Measurements from ENCODE around the gene ARIH2. TPM values are rescaled to one million over a fixed set of nuclear protein-coding genes. Genes with fewer than 3 reads are reported as not detected.
A peak's percentile ranks its signal among the peaks of the same experiment; 100 is the strongest.
"Not testable (repeated sequence)": the region's sequence is repeated elsewhere in the genome, so short reads cannot be mapped to it uniquely, and the experiment has no call there.

ARIH2 gene
- total RNA-seq, 2 experiments from 2014 or later: 91.0 to 95.0 TPM

GRCh38 chr3:48999085-48999858 lies 80.6 kb downstream of the ARIH2 start:
- Mint-ChIP-seq H3K27ac (peak overlapping the region; percentile 72), H3K36me3 (ENCODE audit: low read depth) (peaks cover 6% of the 10 kb centered on the region), H3K9me3 (no peaks in the 10 kb centered on the region), H3K4me3 (no peak overlapping the region), H3K27me3 (no peaks in the 10 kb centered on the region), H3K4me1 (peaks cover 18% of the 10 kb centered on the region)
- CTCF ChIA-PET: interaction anchor here (0.6 kb wide), 1 partner anchor 964 kb away, joined by 3 read pairs; no protein-coding TSS in a partner anchor
- POLR2A ChIA-PET: no interaction called here
- DNase-seq: no peak

GRCh38 chr3:49001155-49001554 lies 82.5 kb downstream of the ARIH2 start:
- no peak overlapping the region for H3K4me3 Mint-ChIP-seq

GRCh38 chr3:49004352-49005302 lies 86.0 kb downstream of the ARIH2 start:
- ChIA-PET POLR2A (no interaction called here), CTCF (interaction anchor here (0.6 to 4.6 kb wide), 5 partner anchors 13 to 19 kb away, joined by 3 to 33 read pairs (median 9); partner anchors contain the start of gene NDUFAF3)
- H3K9me3 Mint-ChIP-seq: no peaks in the 10 kb centered on the region
- peaks cover 38% of the 10 kb centered on the region for H3K4me1 Mint-ChIP-seq
- peaks cover 2% of the 10 kb centered on the region for H3K36me3 Mint-ChIP-seq (ENCODE audit: low read depth)
- H3K27me3 Mint-ChIP-seq: no peaks in the 10 kb centered on the region
- no peak overlapping the region for H3K4me3 Mint-ChIP-seq
- DNase-seq: no peak
- peak overlapping the region; percentile 13 for H3K27ac Mint-ChIP-seq

More at GRCh38 chr3:49001155-49001554, 82.5 kb downstream of the ARIH2 start:
- POLR2A ChIA-PET: no interaction called here
- Mint-ChIP-seq H3K27me3 (no peaks in the 10 kb centered on the region), H3K27ac (no peak overlapping the region), H3K9me3 (no peaks in the 10 kb centered on the region), H3K4me1 (peaks cover 10% of the 10 kb centered on the region), H3K36me3 (ENCODE audit: low read depth) (no peaks in the 10 kb centered on the region)
- CTCF ChIA-PET: interaction anchor here (0.6 to 1.6 kb wide), 4 partner anchors 21 to 131 kb away, joined by 3 to 4 read pairs (median 4); partner anchors contain the start of genes ARIH2 and NDUFAF3
- DNase-seq: no peak

- ChIA-PET POLR2A (no interaction called here), CTCF (interaction anchor here (2.2 to 4.6 kb wide), 3 partner anchors 14 to 18 kb away, joined by 9 to 33 read pairs (median 14); partner anchors contain the start of gene NDUFAF3)
- H3K4me3 Mint-ChIP-seq: no peak overlapping the region
- no peak for DNase-seq
- no peak overlapping the region for H3K27ac Mint-ChIP-seq
- peaks cover 2% of the 10 kb centered on the region for H3K36me3 Mint-ChIP-seq (ENCODE audit: low read depth)
- no peaks in the 10 kb centered on the region for H3K27me3 Mint-ChIP-seq
- peaks cover 38% of the 10 kb centered on the region for H3K4me1 Mint-ChIP-seq
- no peaks in the 10 kb centered on the region for H3K9me3 Mint-ChIP-seq
These were observed 86.7 kb downstream of the ARIH2 start for GRCh38 chr3:49005303-49005680.

- ChIA-PET CTCF (interaction anchor here (1.6 to 4.6 kb wide), 5 partner anchors 9 to 19 kb away, joined by 5 to 100 read pairs (median 14); partner anchors contain the start of genes DALRD3 and NDUFAF3), POLR2A (no interaction called here)
- DNase-seq: no peak
- H3K27me3 Mint-ChIP-seq: no peaks in the 10 kb centered on the region
- peak overlapping the region; percentile 100 for H3K27ac Mint-ChIP-seq
- peaks cover 2% of the 10 kb centered on the region for H3K36me3 Mint-ChIP-seq (ENCODE audit: low read depth)
- peak overlapping the region; percentile 99 for H3K4me3 Mint-ChIP-seq
- peaks cover 38% of the 10 kb centered on the region for H3K4me1 Mint-ChIP-seq
- H3K9me3 Mint-ChIP-seq: no peaks in the 10 kb centered on the region
These were observed 87.4 kb downstream of the ARIH2 start for GRCh38 chr3:49005998-49006397.

DNA sequence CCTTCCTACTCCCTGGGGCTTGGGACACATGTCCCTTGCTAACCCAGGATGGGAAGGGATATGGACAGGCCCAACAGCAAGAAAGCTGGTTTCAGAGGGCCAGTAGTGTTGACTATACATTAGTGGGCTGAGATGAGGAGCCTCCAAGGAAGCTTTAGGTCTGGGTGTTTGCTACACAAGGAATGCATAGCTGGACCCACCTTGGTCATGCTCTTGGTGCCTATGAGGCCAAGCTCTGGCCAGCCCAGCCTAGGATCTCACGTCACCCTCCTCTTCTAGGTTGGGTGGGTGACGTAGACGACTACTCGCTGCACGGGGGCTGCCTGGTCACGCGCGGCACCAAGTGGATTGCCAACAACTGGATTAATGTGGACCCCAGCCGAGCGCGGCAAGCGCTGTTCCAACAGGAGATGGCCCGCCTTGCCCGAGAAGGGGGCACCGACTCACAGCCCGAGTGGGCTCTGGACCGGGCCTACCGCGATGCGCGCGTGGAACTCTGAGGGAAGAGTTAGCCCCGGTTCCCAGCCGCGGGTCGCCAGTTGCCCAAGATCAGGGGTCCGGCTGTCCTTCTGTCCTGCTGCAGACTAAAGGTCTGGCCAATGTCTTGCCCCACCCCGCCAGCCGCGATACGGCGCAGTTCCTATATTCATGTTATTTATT lies 87.9 kb downstream of the ARIH2 start:
- DNase-seq: no peak
- H3K9me3 Mint-ChIP-seq: no peaks in the 10 kb centered on the region
- peaks cover 2% of the 10 kb centered on the region for H3K36me3 Mint-ChIP-seq (ENCODE audit: low read depth)
- peaks cover 38% of the 10 kb centered on the region for H3K4me1 Mint-ChIP-seq
- CTCF ChIA-PET: interaction anchor here (0.6 to 4.6 kb wide), 17 partner anchors 10 to 388 kb away, joined by 3 to 100 read pairs (median 4); partner anchors contain the start of genes DALRD3, IMPDH2, KLHDC8B and NDUFAF3
- H3K27ac Mint-ChIP-seq: peak overlapping the region; percentile 100
- no peaks in the 10 kb centered on the region for H3K27me3 Mint-ChIP-seq
- POLR2A ChIA-PET: interaction anchor here (0.5 to 1.9 kb wide), 9 partner anchors 10 to 554 kb away, joined by 3 to 21 read pairs (median 4); partner anchors contain the start of genes IMPDH2, NDUFAF3, P4HTM and QRICH1
- H3K4me3 Mint-ChIP-seq: peak overlapping the region; percentile 99

- POLR2A ChIA-PET: interaction anchor here (0.5 to 1.9 kb wide), 10 partner anchors 10 to 555 kb away, joined by 3 to 21 read pairs (median 4); partner anchors contain the start of genes IMPDH2, NDUFAF3, P4HTM and QRICH1
- Mint-ChIP-seq H3K36me3 (ENCODE audit: low read depth) (peaks cover 2% of the 10 kb centered on the region), H3K4me3 (peak within 1 kb of the TSS; percentile 99), H3K4me1 (peaks cover 37% of the 10 kb centered on the region), H3K9me3 (no peaks in the 10 kb centered on the region), H3K27ac (peak within 1 kb of the TSS; percentile 100), H3K27me3 (no peaks in the 10 kb centered on the region)
- peak; percentile 98 for DNase-seq
- CTCF ChIA-PET: interaction anchor here (0.6 to 4.6 kb wide), 17 partner anchors 11 to 388 kb away, joined by 3 to 100 read pairs (median 4); partner anchors contain the start of genes DALRD3, IMPDH2, KLHDC8B and NDUFAF3
These were observed 88.6 kb downstream of the ARIH2 start, which contains the start of gene WDR6 for GRCh38 chr3:49007068-49007770. TSS of gene WDR6 (plus strand) at chr3:49007391. CDS start at chr3:49007432, 41 bp downstream.

DNA sequence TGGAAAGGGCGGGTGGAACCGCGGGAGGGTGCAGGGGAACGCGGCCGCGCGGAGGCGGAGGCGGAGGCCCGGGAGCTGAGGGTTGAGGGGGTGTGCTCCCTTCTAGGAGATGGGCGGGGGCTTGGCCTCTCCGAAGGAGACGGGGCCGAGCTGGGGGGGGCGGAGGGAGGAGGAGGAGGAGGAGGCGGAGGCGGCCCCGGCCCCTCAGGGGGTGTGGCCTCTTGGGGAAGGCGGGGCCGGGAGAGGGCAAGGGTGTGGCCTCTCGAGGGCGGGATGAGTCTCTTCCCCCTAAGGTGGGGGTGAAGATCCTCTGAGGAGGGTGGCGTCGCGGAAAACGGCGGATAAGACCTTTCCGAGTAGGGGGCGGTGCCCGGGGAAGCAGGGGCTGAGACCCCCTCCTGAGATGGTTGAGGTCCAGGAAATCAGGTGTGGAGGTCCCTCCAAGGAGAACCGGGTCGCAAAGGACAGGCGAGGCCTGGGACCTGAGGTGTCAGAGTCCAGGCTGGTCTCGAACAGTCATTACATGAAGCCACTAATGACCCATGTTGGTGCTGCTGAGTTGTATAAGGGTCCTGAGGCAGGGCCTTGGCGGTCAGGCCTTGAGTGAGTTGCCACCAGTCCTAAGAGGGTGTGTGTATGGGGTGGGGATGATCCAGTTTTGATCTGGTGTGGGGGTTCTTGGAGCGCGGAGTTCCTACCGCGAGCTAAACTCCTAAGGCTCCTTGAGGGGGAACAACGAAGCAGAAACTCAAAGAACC lies 89.3 kb downstream of the ARIH2 start:
- Mint-ChIP-seq H3K36me3 (ENCODE audit: low read depth) (peaks cover 2% of the 10 kb centered on the region), H3K4me1 (peaks cover 31% of the 10 kb centered on the region), H3K9me3 (no peaks in the 10 kb centered on the region), H3K4me3 (peak overlapping the region; percentile 99), H3K27ac (peak overlapping the region; percentile 100), H3K27me3 (no peaks in the 10 kb centered on the region)
- ChIA-PET POLR2A (interaction anchor here (0.7 to 1.9 kb wide), 7 partner anchors 9 to 462 kb away, joined by 3 to 21 read pairs (median 4); partner anchors contain the start of genes DAG1, NDUFAF3 and P4HTM), CTCF (interaction anchor here (0.6 to 4.6 kb wide), 13 partner anchors 12 to 381 kb away, joined by 3 to 100 read pairs (median 4); partner anchors contain the start of genes DALRD3, IMPDH2, KLHDC8B and NDUFAF3)
- DNase-seq: peak; percentile 91

DNA sequence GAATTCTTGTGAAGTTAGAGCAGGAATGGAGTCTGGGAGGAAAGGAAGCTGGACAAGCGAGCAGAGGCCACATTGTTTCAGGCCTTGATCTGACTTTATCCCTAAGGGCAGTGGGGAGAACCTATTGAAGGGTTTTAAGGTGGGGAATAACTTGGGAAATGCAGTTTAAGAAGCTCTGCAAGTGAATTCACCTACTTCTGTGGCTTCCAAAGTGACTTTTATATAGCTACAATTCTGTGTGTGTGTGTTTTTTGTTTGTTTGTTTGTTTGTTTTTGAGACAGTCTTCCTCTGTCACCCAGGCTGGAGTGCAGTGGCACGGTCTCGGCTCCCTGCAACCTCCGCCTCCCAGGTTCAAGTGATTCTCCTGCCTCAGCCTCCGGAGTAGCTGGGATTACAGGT lies 90.0 kb downstream of the ARIH2 start:
- not testable (repeated sequence) for H3K9me3 Mint-ChIP-seq; H3K27me3 Mint-ChIP-seq; DNase-seq; H3K36me3 Mint-ChIP-seq (ENCODE audit: low read depth)
- Mint-ChIP-seq H3K4me1 (peaks cover 33% of the 10 kb centered on the region), H3K4me3 (peak overlapping the region; percentile 99), H3K27ac (peak overlapping the region; percentile 100)
- CTCF ChIA-PET: interaction anchor here (0.7 to 4.6 kb wide), 7 partner anchors 11 to 531 kb away, joined by 3 to 100 read pairs (median 4); partner anchors contain the start of genes ARIH2, DALRD3, IMPDH2 and NDUFAF3
- POLR2A ChIA-PET: interaction anchor here (0.7 kb wide), 1 partner anchor 461 kb away, joined by 3 read pairs; the partner anchor contains the start of gene DAG1

DNA sequence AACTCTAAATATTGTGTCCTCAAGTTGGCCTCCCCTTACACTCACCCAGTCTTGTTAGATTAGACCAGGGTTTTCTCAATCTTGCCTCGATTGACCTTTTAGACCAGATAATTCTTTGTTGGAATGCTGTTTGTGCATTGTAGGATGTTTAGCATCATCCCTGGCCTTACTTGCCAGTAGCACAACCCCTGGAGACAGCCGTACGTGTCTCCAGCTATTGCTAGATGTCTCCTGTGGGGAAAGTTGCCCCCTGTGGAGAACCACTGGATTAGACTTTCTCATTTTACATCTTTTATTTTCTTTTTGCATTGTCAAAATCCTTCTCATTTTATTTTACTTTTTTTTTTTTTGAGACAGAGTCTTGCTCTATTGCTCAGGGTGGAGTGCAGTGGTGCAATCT lies 90.8 kb downstream of the ARIH2 start:
- H3K27me3 Mint-ChIP-seq: no peaks in the 10 kb centered on the region

More for the DNA sequence above, 90.8 kb downstream of the ARIH2 start:
- Mint-ChIP-seq H3K4me3 (no peak overlapping the region), H3K27ac (no peak overlapping the region), H3K36me3 (ENCODE audit: low read depth) (peaks cover 2% of the 10 kb centered on the region), H3K4me1 (peaks cover 35% of the 10 kb centered on the region), H3K9me3 (no peaks in the 10 kb centered on the region)
- DNase-seq: no peak
- ChIA-PET CTCF (interaction anchor here (0.5 to 4.6 kb wide), 7 partner anchors 10 to 530 kb away, joined by 3 to 100 read pairs (median 4); partner anchors contain the start of genes ARIH2, DALRD3 and NDUFAF3), POLR2A (no interaction called here)
